ENCODE data around the gene CSF1.
"Not testable (repeated sequence)": the region's sequence is repeated elsewhere in the genome, so short reads cannot be mapped to it uniquely, and the experiment has no call there.

The CSF1 gene

GRCh38 chr1:109920391-109920790, 9.7 kb downstream of the CSF1 start:
- DNase-seq: not testable (repeated sequence)

GRCh38 chr1:109922326-109922725, 11.7 kb downstream of the CSF1 start:
- no peak for DNase-seq

- no peak for DNase-seq
These were observed 12.7 kb downstream of the CSF1 start for GRCh38 chr1:109923131-109923945.

GRCh38 chr1:109923946-109924275, 13.3 kb downstream of the CSF1 start:
- DNase-seq: no peak

- DNase-seq: no peak
These were observed 13.7 kb downstream of the CSF1 start for GRCh38 chr1:109924316-109924715.

GRCh38 chr1:109925159-109925990, 14.7 kb downstream of the CSF1 start:
- DNase-seq: no peak

GRCh38 chr1:109926662-109927300, 16.1 kb downstream of the CSF1 start:
- no peak for DNase-seq

GRCh38 chr1:109927356-109927755, 16.7 kb downstream of the CSF1 start:
- DNase-seq: no peak

- no peak for DNase-seq
These were observed 17.3 kb downstream of the CSF1 start for GRCh38 chr1:109927911-109928321.

GRCh38 chr1:109928591-109929111, 18.0 kb downstream of the CSF1 start:
- no peak for DNase-seq

- no peak for DNase-seq
These were observed 18.5 kb downstream of the CSF1 start for GRCh38 chr1:109929170-109929569.

GRCh38 chr1:109929588-109930251, 19.1 kb downstream of the CSF1 start:
- no peak for DNase-seq

- no peak for DNase-seq
These were observed 19.8 kb downstream of the CSF1 start for GRCh38 chr1:109930252-109930993.

GRCh38 chr1:109931189-109931731, 20.6 kb downstream of the CSF1 start:
- DNase-seq: no peak

- no peak for DNase-seq
These were observed 21.4 kb downstream of the CSF1 start for GRCh38 chr1:109931911-109932636.

- DNase-seq: no peak
These were observed 22.0 kb downstream of the CSF1 start for GRCh38 chr1:109932679-109933078.

GRCh38 chr1:109933856-109934711, 23.4 kb downstream of the CSF1 start:
- DNase-seq: no peak

GRCh38 chr1:109935451-109935900, 24.8 kb downstream of the CSF1 start:
- DNase-seq: no peak

- DNase-seq: no peak
These were observed 27.1 kb downstream of the CSF1 start for GRCh38 chr1:109937738-109938137.

GRCh38 chr1:109938556-109938955, 27.9 kb downstream of the CSF1 start:
- no peak for DNase-seq
